PC-3 (cell line): ENCODE measurements around the gene PODNL1. TPM values are rescaled to one million over a fixed set of nuclear protein-coding genes. Genes with fewer than 3 reads are reported as not detected.

Experiments
- ATAC-seq: fragments of 200-7000 bp; cut with Tn5 transposase; 2 replicates; pipeline ENCODE4 v1.9.1; 2020; ENCODE audit warnings: mild to moderate bottlenecking, moderate library complexity
- BruUV-seq: library from RNA; stranded (reverse); fragments of 400-500 nt; replicated peaks from 2 replicates; lab custom pipeline; 2021; lab: Mats Ljungman, UMichigan
- CTCF ChIA-PET: fragments of 300-600 bp; sonication (Branson Sonifier 250); formaldehyde crosslinking; loops from one replicate; lab custom pipeline; 2022; ENCODE audit warnings: antibody characterized with exemption; lab: Charles Lee
- POLR2A ChIA-PET: fragments of 300-600 bp; sonication (Branson Sonifier 250); formaldehyde crosslinking; loops from one replicate; lab custom pipeline; 2022; ENCODE audit warnings: antibody characterized with exemption; ENCODE audit not compliant: unreplicated experiment; lab: Charles Lee
- DNase-seq: peaks from one replicate; pipeline ENCODE4 v3.0.0-alpha.2; 2015
- H2AFZ ChIP-seq: fragments of 300-600 bp; sonication (generic); 2 replicates; pipeline ENCODE4 v1.6.0; 2016; ENCODE audit warnings: antibody characterized with exemption, low read length
- H3F3A ChIP-seq: fragments of 300-600 bp; sonication (generic); one replicate; pipeline ENCODE4 v1.6.0; 2017; ENCODE audit warnings: antibody characterized with exemption, low read length, control low read depth, mild to moderate bottlenecking; ENCODE audit not compliant: unreplicated experiment
- H3K27ac ChIP-seq: fragments of 300-600 bp; sonication (generic); 2 replicates; pipeline ENCODE4 v1.5.1; 2016; ENCODE audit warnings: mild to moderate bottlenecking, low read length
- H3K27me3 ChIP-seq: fragments of 300-600 bp; sonication (generic); 2 replicates; pipeline ENCODE4 v1.6.1; 2016; ENCODE audit warnings: low read length, mixed read lengths
- H3K36me3 ChIP-seq: fragments of 300-600 bp; sonication (generic); 2 replicates; pipeline ENCODE4 v1.6.1; 2016; ENCODE audit warnings: low read depth, mixed run types, low read length, mixed read lengths
- H3K4me1 ChIP-seq: fragments of 300-600 bp; sonication (generic); 2 replicates; pipeline ENCODE4 v1.5.1; 2016; ENCODE audit warnings: low read length; ENCODE audit not compliant: insufficient read depth
- H3K4me2 ChIP-seq: fragments of 300-600 bp; sonication (generic); 2 replicates; pipeline ENCODE4 v1.6.0; 2016; ENCODE audit warnings: low read length
- H3K4me3 ChIP-seq: fragments of 300-600 bp; sonication (generic); 2 replicates; pipeline ENCODE4 v1.5.1; 2016; ENCODE audit warnings: mild to moderate bottlenecking, low read length, mixed read lengths
- H3K79me2 ChIP-seq: fragments of 300-600 bp; sonication (generic); 2 replicates; pipeline ENCODE4 v1.6.1; 2017; ENCODE audit warnings: low read length, mixed read lengths
- H3K9ac ChIP-seq: fragments of 300-600 bp; sonication (generic); 2 replicates; pipeline ENCODE4 v1.6.0; 2016; ENCODE audit warnings: mild to moderate bottlenecking, low read length
- H3K9me2 ChIP-seq: fragments of 300-600 bp; sonication (generic); replicated peaks from 2 replicates; pipeline ENCODE4 v1.6.1; 2016; ENCODE audit warnings: mixed run types, low read length, mixed read lengths
- H3K9me3 ChIP-seq: fragments of 300-600 bp; sonication (generic); 2 replicates; pipeline ENCODE4 v1.6.1; 2016; ENCODE audit warnings: low read length, mixed read lengths
- H4K20me1 ChIP-seq: fragments of 300-600 bp; sonication (generic); 2 replicates; pipeline ENCODE4 v1.6.1; 2016; ENCODE audit warnings: low read length, mixed read lengths
- CTCF ChIP-seq: fragments of 300-600 bp; sonication (generic); conservative IDR thresholded peaks from 2 replicates; pipeline ENCODE4 v1.5.1; 2017; ENCODE audit warnings: antibody characterized with exemption, low read depth, mild to moderate bottlenecking, low read length
- EZH2 ChIP-seq: fragments of 300-600 bp; sonication (generic); IDR thresholded peaks from one replicate; pipeline ENCODE4 v1.6.1; 2017; ENCODE audit warnings: antibody characterized with exemption, mild to moderate bottlenecking, low read length; ENCODE audit not compliant: unreplicated experiment
- EZH2phosphoT487 ChIP-seq: fragments of 300-600 bp; sonication (generic); IDR thresholded peaks from 2 replicates; pipeline ENCODE4 v1.6.1; 2018; ENCODE audit warnings: mild to moderate bottlenecking, antibody characterized with exemption, low read length, borderline replicate concordance
- intact Hi-C: fragments of 100-400 bp; cut with micrococcal nuclease; formaldehyde crosslinking; loops from 2 replicates; pipeline ENCODE4 v1.9.0; 2023
- total RNA-seq: library from RNA; depleted of rRNA; stranded (reverse); fragments of >200 nt; gene quantifications from 2 replicates; pipeline ENCODE4 v1.2.3, GENCODE V29; 2014

PODNL1 gene
- total RNA-seq, 1 experiment from 2014 or later = not detected

GRCh38 chr19:13906910-13907309 lies 31.3 kb downstream of the PODNL1 start:
- BruUV-seq = TSS peak; percentile 69
- H3K4me3 ChIP-seq = peak overlapping the region; percentile 81
- CTCF ChIA-PET = no interaction called here
- H3K9me3 ChIP-seq = no peaks in the 10 kb centered on the region
- no peaks in the 10 kb centered on the region for H3K27me3 ChIP-seq
- H3K9me2 ChIP-seq = no peaks in the 10 kb centered on the region
- H2AFZ ChIP-seq = peak overlapping the region; percentile 93
- H3K9ac ChIP-seq = peak overlapping the region; percentile 79; the same call in 1 of the 2 replicates
- H4K20me1 ChIP-seq = no peaks in the 10 kb centered on the region
- peaks cover 11% of the 10 kb centered on the region for H3K4me1 ChIP-seq
- no peak for DNase-seq
- H3K4me2 ChIP-seq = peak overlapping the region; percentile 83
- no peaks in the 10 kb centered on the region for H3F3A ChIP-seq
- POLR2A ChIA-PET = no interaction called here
- H3K79me2 ChIP-seq = peaks cover 11% of the 10 kb centered on the region
- ATAC-seq = no peak
- H3K27ac ChIP-seq = no peak overlapping the region
- intact Hi-C loops = loop anchor here (1.0 to 2.0 kb wide), 2 partner anchors 26 to 45 kb away; partner anchors contain the start of gene DCAF15
- no peak for TF ChIP-seq EZH2phosphoT487
- no peak for TF ChIP-seq EZH2
- TF ChIP-seq CTCF = no peak
- H3K36me3 ChIP-seq = peaks cover 3% of the 10 kb centered on the region; the same call in 1 of the 2 replicates

- ChIA-PET POLR2A (no interaction called here), CTCF (no interaction called here)
- no TSS peak for BruUV-seq
- peaks cover 3% of the 10 kb centered on the region; the same call in 1 of the 2 replicates for H3K36me3 ChIP-seq
- peaks cover 11% of the 10 kb centered on the region for H3K4me1 ChIP-seq
- no peak for TF ChIP-seq CTCF
- TF ChIP-seq EZH2 = no peak
- no peak for TF ChIP-seq EZH2phosphoT487
- no peak overlapping the region for H3K27ac ChIP-seq
- no peaks in the 10 kb centered on the region for H3K9me2 ChIP-seq
- H2AFZ ChIP-seq = peak overlapping the region; percentile 93
- H3K4me3 ChIP-seq = peak overlapping the region; percentile 81
- H3K9me3 ChIP-seq = no peaks in the 10 kb centered on the region
- peak overlapping the region; percentile 83 for H3K4me2 ChIP-seq
- DNase-seq = peak; percentile 43
- ATAC-seq = peak; percentile 56
- no peaks in the 10 kb centered on the region for H4K20me1 ChIP-seq
- no peaks in the 10 kb centered on the region for H3K27me3 ChIP-seq
- H3K9ac ChIP-seq = peak overlapping the region; percentile 79
- intact Hi-C loops = loop anchor here (1.0 to 2.0 kb wide), 2 partner anchors 26 to 46 kb away; partner anchors contain the start of gene DCAF15
- H3F3A ChIP-seq = no peaks in the 10 kb centered on the region
- peaks cover 11% of the 10 kb centered on the region for H3K79me2 ChIP-seq
Observed at GRCh38 chr19:13906521-13906904, 31.7 kb downstream of the PODNL1 start.
